Bone marrow (tissue), 2 donors: ENCODE measurements around the gene DUSP22.
"Not testable (repeated sequence)": the region's sequence is repeated elsewhere in the genome, so short reads cannot be mapped to it uniquely, and the experiment has no call there.

ENCODE experiments used
- DNase-seq, 2 donors: peaks; one replicate each; lab custom pipeline; 2025; lab: John Stamatoyannopoulos, UW

The DUSP22 gene

GRCh38 chr6:279341-280029, 12.8 kb upstream of the DUSP22 start:
- DNase-seq, result no peak

GRCh38 chr6:280775-281468, 11.4 kb upstream of the DUSP22 start:
- DNase-seq, result no peak

GRCh38 chr6:281469-282103, 10.7 kb upstream of the DUSP22 start:
- no peak for DNase-seq

- no peak for DNase-seq
Measured at GRCh38 chr6:282177-282866, 10.0 kb upstream of the DUSP22 start.

- DNase-seq, result no peak
Measured at GRCh38 chr6:282867-283416, 9.3 kb upstream of the DUSP22 start.

GRCh38 chr6:284486-284885, 7.8 kb upstream of the DUSP22 start:
- DNase-seq, result no peak

GRCh38 chr6:285030-285771, 7.1 kb upstream of the DUSP22 start:
- DNase-seq, result no peak

- not testable (repeated sequence) for DNase-seq
Measured at GRCh38 chr6:285902-286301, 6.4 kb upstream of the DUSP22 start.

- DNase-seq, result no peak
Measured at GRCh38 chr6:286681-287488, 5.4 kb upstream of the DUSP22 start.

- DNase-seq, result no peak
Measured at GRCh38 chr6:287489-287860, 4.8 kb upstream of the DUSP22 start.

GRCh38 chr6:288866-289265, 3.4 kb upstream of the DUSP22 start:
- DNase-seq, result no peak

GRCh38 chr6:290111-290922, 2.0 kb upstream of the DUSP22 start:
- no peak for DNase-seq

GRCh38 chr6:291204-291696, 1.0 kb upstream of the DUSP22 start:
- DNase-seq, result no peak

GRCh38 chr6:292506-293192, 362 bp downstream of the DUSP22 start:
- no peak for DNase-seq

- DNase-seq, result no peak
Measured at GRCh38 chr6:293193-294174, 1.2 kb downstream of the DUSP22 start.

GRCh38 chr6:294656-295565, 2.6 kb downstream of the DUSP22 start:
- no peak for DNase-seq
